H1 (cell line): ENCODE data around the gene SLC16A2.

Experiments
- ATF2 ChIP-seq: IDR thresholded peaks from 2 replicates; pipeline ENCODE4 v1.6.1; 2012; ENCODE audit warnings: low read length, inconsistent platforms
- CBX5 ChIP-seq: fragments of 300-800, 300-1000 bp; sonication (generic); IDR thresholded peaks from 2 replicates; pipeline ENCODE4 v1.7.1; 2016; ENCODE audit warnings: antibody characterized with exemption, low read length, low read depth
- CREB1 ChIP-seq: IDR thresholded peaks from 2 replicates; pipeline ENCODE4 v1.6.1; 2012; ENCODE audit warnings: inconsistent platforms
- CTCF ChIP-seq, 3 experiments: IDR thresholded peaks; 1 replicate in 2 of 3; 2 replicates in 1 of 3; pipeline versions ENCODE4 v1.5.1 to v1.6.1; 2011; ENCODE audit warnings: low read length in 3 of 3, mild to moderate bottlenecking in 3 of 3, inconsistent platforms in 2 of 3, low read depth in 1 of 3, moderate library complexity in 1 of 3; ENCODE audit not compliant: insufficient read depth in 1 of 3; ENCODE audit errors: control extremely low read depth in 1 of 3
- EGR1 ChIP-seq: IDR thresholded peaks from 2 replicates; pipeline ENCODE4 v1.6.1; 2011; ENCODE audit warnings: low read depth, low read length, borderline replicate concordance
- EZH2 ChIP-seq: fragments of 200-600 bp; sonication (generic); IDR thresholded peaks from 2 replicates; pipeline ENCODE4 v1.7.1; 2012; ENCODE audit warnings: low read depth, mild to moderate bottlenecking, moderate library complexity, low read length, inconsistent platforms; ENCODE audit not compliant: severe bottlenecking
- GABPA ChIP-seq: IDR thresholded peaks from 2 replicates; pipeline ENCODE4 v1.6.1; 2011; ENCODE audit warnings: mild to moderate bottlenecking, low read length, moderate library complexity, borderline replicate concordance; ENCODE audit not compliant: insufficient read depth
- GTF2F1 ChIP-seq: IDR thresholded peaks from 2 replicates; pipeline ENCODE4 v1.6.1; 2012; ENCODE audit warnings: low read depth, low read length, improper control_type of control experiment, borderline replicate concordance
- HDAC2 ChIP-seq, 2 experiments: fragments of 300-600 bp in 1 of 2; sonication (generic) in 1 of 2; IDR thresholded peaks; 2 replicates each; pipeline ENCODE4 v1.6.1; 2011 to 2012; ENCODE audit warnings: low read depth in 2 of 2, low read length in 2 of 2, mild to moderate bottlenecking in 2 of 2, moderate library complexity in 2 of 2, borderline replicate concordance in 1 of 2, inconsistent platforms in 1 of 2
- JUND ChIP-seq: IDR thresholded peaks from 2 replicates; pipeline ENCODE4 v1.6.1; 2011; ENCODE audit warnings: mild to moderate bottlenecking, improper control_type of control experiment, low read length
- POLR2A ChIP-seq, 2 experiments: IDR thresholded peaks; 1 replicate in 1 of 2; 2 replicates in 1 of 2; pipeline ENCODE4 v1.6.1; 2011; ENCODE audit warnings: low read depth in 2 of 2, low read length in 2 of 2, mild to moderate bottlenecking in 2 of 2; ENCODE audit errors: control extremely low read depth in 1 of 2
- SP4 ChIP-seq: IDR thresholded peaks from 2 replicates; pipeline ENCODE4 v1.6.1; 2012; ENCODE audit warnings: low read length, inconsistent platforms
- SUZ12 ChIP-seq: fragments of 200-600 bp; sonication (generic); IDR thresholded peaks from 2 replicates; pipeline ENCODE4 v1.6.1; 2012; ENCODE audit warnings: mild to moderate bottlenecking, inconsistent platforms, low read length, moderate library complexity, mixed read lengths
- TCF12 ChIP-seq: IDR thresholded peaks from 2 replicates; pipeline ENCODE4 v1.6.1; 2011; ENCODE audit warnings: low read depth, mild to moderate bottlenecking, low read length

DNA sequence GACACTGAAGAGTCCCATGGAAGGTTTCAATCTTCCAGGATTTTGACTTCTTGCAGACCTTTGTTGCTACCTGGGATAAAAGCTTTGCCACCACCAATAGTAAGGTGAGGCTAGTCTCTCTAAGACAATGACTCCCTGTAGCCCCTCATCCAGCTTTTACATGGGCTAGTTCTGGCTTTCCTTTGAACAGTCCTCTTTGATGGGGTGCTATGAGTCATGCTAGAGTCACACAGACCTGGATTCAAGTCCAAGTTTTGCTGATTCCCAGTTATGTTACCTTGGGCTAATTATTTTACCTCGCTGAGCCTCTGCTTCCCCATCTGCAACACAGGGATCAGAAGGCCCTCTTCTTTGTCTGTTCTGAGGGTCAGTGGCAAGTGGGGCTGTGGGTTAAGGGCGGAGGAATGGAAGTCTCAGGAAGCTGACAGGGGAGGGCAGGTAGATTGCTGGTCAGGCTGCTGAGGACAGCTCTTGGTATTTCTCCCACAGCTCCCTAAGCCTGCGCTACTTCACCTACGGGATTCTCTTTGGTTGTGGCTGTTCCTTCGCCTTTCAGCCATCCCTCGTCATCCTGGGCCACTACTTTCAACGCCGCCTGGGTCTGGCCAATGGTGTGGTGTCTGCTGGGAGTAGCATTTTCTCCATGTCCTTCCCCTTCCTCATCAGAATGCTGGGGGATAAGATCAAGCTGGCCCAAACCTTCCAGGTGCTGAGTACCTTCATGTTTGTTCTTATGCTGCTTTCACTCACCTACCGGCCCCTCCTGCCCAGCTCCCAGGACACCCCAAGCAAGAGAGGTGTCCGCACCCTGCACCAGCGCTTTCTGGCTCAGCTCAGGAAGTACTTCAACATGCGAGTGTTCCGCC is 102.8 kb downstream of the SLC16A2 start:
- TF ChIP-seq CTCF (IDR thresholded peaks at IDR 0.05; ENCODE audit: control extremely low read depth in 1 of 3, insufficient read depth in 1 of 3, low read depth in 1 of 3, low read length in 3 of 3) (no peak), SUZ12 (no peak), EGR1 (no peak), JUND (no peak), POLR2A (IDR thresholded peaks at IDR 0.05; ENCODE audit: control extremely low read depth in 1 of 2, low read depth in 2 of 2, low read length in 2 of 2) (no peak), GABPA (no peak), GTF2F1 (no peak), TCF12 (no peak), EZH2 (no peak), CREB1 (no peak), HDAC2 (IDR thresholded peaks at IDR 0.05; ENCODE audit: borderline replicate concordance in 1 of 2, low read depth in 2 of 2, low read length in 2 of 2) (no peak), CBX5 (no peak), SP4 (no peak), ATF2 (no peak)
